GM12864 (cell line): ENCODE data around the gene SLC2A4.
A peak's percentile ranks its signal among the peaks of the same experiment; 100 is the strongest.

Source experiments
- DNase-seq: peaks from one replicate; pipeline ENCODE4 v3.0.0-alpha.2; 2011; ENCODE audit warnings: low read depth
- H3K4me3 ChIP-seq: 2 replicates; pipeline ENCODE4 v1.5.1; 2011; ENCODE audit warnings: mild to moderate bottlenecking, low read depth, low read length, control low read depth
- CTCF ChIP-seq: IDR thresholded peaks from 2 replicates; pipeline ENCODE4 v1.5.1; 2011; ENCODE audit warnings: low read depth, mild to moderate bottlenecking, moderate library complexity, low read length, control low read depth, inconsistent platforms; ENCODE audit errors: missing control alignments

SLC2A4 gene

DNA sequence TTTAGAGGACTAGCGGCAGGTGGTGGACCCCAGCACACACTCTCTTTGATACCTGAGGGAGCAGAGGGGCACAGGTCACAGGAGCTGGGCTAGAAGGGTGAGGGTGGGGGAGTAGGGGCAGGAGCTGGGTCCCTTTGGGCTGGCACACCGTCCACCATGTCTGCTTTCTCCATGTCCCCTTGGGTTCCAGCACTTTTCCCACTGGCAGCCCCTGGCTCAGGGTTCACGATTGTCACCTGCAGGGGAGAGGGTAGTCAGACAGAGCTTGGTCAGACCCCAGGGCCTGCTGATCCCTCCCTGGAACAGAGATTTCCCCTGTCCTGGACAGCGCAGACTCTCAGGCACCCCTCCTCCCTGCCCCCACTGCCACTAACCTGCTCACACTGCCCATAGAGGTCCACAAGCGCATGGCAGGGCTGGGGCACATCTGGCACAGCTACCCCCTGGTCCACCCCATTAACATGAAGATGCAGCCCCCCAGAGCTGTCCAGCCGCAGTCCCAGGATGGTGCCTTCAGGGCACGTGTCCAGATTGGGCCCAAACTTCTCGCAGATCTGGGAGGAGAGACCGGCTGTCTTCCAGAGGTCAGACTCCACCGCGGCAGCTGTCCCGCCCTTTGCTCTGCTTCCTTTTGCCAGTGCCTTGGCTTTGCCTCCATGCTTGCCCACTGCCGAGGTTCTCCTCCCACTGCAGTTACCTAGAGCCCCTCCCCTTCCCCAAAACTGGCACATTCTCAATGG lies 36.8 kb downstream of the SLC2A4 start:
- H3K4me3 ChIP-seq, result no peak overlapping the region
- no peak for TF ChIP-seq CTCF
- no peak for DNase-seq

GRCh38 chr17:7321466-7321865 lies 39.9 kb downstream of the SLC2A4 start:
- no peak overlapping the region for H3K4me3 ChIP-seq
- no peak for DNase-seq
- no peak for TF ChIP-seq CTCF

GRCh38 chr17:7322520-7323194 lies 41.1 kb downstream of the SLC2A4 start:
- H3K4me3 ChIP-seq, result no peak overlapping the region
- DNase-seq, result no peak
- TF ChIP-seq CTCF, result no peak

DNA sequence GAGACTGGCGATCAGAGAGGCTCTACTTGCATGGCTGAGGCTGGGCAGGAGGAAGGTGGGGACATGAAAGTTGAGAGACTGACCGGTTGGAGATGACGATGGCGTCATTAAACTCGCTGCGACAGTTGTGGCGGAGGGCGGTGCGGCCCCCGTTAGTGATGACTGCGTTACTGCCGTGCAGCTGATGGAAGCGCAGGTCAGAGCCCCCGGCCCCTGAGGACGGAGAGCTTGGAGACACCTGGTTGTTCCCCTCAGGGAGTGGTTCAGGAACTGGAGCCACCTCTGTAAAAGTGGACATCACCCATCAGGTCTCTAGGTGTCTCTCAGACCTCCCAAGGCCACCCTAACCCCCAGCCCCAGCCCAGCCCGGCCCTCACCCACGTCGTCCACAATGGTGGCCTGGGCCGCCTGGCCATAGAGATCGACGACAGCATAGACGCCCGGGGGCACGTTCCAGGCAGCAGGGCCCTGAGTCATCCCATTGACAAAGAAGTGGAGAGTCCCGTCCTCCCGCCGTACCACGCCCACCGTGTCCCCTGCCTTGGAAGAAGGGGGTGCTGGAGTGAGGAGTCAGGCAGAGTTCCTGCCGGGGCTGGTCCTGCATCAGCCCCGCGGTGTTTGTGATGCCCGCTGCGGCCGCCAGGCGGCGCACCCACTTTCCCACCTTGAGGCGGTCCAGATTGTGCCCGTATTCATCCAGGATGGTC lies 42.4 kb downstream of the SLC2A4 start:
- no peak for DNase-seq
- no peak overlapping the region for H3K4me3 ChIP-seq
- peak; percentile 99 for TF ChIP-seq CTCF

GRCh38 chr17:7324438-7324779 lies 42.9 kb downstream of the SLC2A4 start:
- TF ChIP-seq CTCF, result no peak
- DNase-seq, result no peak
- H3K4me3 ChIP-seq, result no peak overlapping the region

DNA sequence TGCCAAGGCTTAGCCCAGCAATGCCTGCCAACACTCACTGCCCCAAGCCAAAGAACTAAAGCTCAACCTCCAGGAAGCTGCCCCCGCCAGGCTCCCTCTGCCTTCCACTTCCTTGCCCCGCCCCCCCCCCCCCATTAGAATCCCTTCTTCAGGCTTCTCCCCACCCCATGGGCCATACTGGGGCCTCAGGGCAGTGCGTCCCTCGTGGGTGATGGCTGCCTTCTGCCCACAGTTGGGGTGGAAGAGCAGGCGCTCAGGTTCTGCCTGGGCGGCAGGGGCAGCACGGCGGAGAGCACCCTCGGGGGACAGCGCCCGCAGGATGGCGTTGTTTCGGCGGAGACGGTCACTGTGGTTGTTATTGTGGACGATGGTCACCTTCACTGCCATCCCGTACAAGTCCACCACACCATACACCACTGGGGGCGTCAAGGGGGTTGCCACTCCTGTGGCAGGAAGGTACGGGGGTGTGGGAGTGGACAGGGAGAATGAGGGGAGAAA lies 43.6 kb downstream of the SLC2A4 start:
- no peak for DNase-seq
- H3K4me3 ChIP-seq, result no peak overlapping the region
- no peak for TF ChIP-seq CTCF
